ENCODE data around the gene ZEB2.

- no peak for TF ChIP-seq CTCF (IDR thresholded peaks at IDR 0.05)
- no peak for TF ChIP-seq POLR2A (IDR thresholded peaks at IDR 0.05)
These were observed 39.8 kb upstream of the ZEB2 start for GRCh38 chr2:144559681-144560080.
